GM20000 (cell line): ENCODE data around the gene OR2W1.
A peak's percentile ranks its signal among the peaks of the same experiment; 100 is the strongest.

ENCODE experiments used
- DNase-seq: peaks from one replicate; pipeline ENCODE4 v3.0.0; 2012; ENCODE audit warnings: low spot score
- CTCF ChIP-seq: IDR thresholded peaks from 2 replicates; pipeline ENCODE4 v1.5.1; 2012; ENCODE audit warnings: mild to moderate bottlenecking, control low read depth; ENCODE audit errors: extremely low read depth, missing control alignments

Gene OR2W1

GRCh38 chr6:29016559-29017427, 28.2 kb downstream of the OR2W1 start:
- TF ChIP-seq CTCF, result peak; percentile 65
- peak; percentile 86 for DNase-seq

GRCh38 chr6:29014729-29015608, 30.0 kb downstream of the OR2W1 start:
- DNase-seq, result no peak

GRCh38 chr6:29011276-29011734, 33.7 kb downstream of the OR2W1 start:
- no peak for TF ChIP-seq CTCF
- peak; percentile 46 for DNase-seq

More at GRCh38 chr6:29014729-29015608, 30.0 kb downstream of the OR2W1 start:
- TF ChIP-seq CTCF, result no peak

GRCh38 chr6:29009358-29009757, 35.6 kb downstream of the OR2W1 start:
- no peak for TF ChIP-seq CTCF
- DNase-seq, result no peak

GRCh38 chr6:29008089-29008488, 36.9 kb downstream of the OR2W1 start:
- no peak for DNase-seq
- TF ChIP-seq CTCF, result no peak

GRCh38 chr6:29005183-29005885, 39.6 kb downstream of the OR2W1 start, which contains the start of gene ZNF311:
Gene ZNF311 (minus strand): TSS chr6:29005315. CDS start chr6:29003954, 1,361 bp downstream.
- DNase-seq, result no peak

More at GRCh38 chr6:29005183-29005885, 39.6 kb downstream of the OR2W1 start, which contains the start of gene ZNF311:
- TF ChIP-seq CTCF, result no peak
